Endothelial cell of umbilical vein (primary cell): Measurements from ENCODE around the gene DDX47. TPM values are rescaled to one million over a fixed set of nuclear protein-coding genes. Genes with fewer than 3 reads are reported as not detected.
A peak's percentile ranks its signal among the peaks of the same experiment; 100 is the strongest.

Experiments
- BruUV-seq: library from RNA; stranded (reverse); fragments of 400-500 nt; replicated peaks from 2 replicates; lab custom pipeline; 2021; lab: Mats Ljungman, UMichigan
- CTCF ChIA-PET: fragments of 300-600, 350-600 bp; sonication (Branson Sonifier 250); formaldehyde crosslinking; loops from one replicate; lab custom pipeline; 2021; ENCODE audit warnings: antibody characterized with exemption, inconsistent platforms; lab: Charles Lee
- POLR2A ChIA-PET: fragments of 300-600, 350-600 bp; sonication (Branson Sonifier 250); formaldehyde crosslinking; loops from one replicate; lab custom pipeline; 2021; ENCODE audit warnings: antibody characterized with exemption, inconsistent platforms; lab: Charles Lee
- DNase-seq: peaks from one replicate; pipeline ENCODE4 v3.0.0-alpha.2; 2011; ENCODE audit warnings: low read depth, low spot score
- FAIRE-seq: peaks from 2 replicates; lab custom pipeline; 2011; peaks lifted over from hg19 to GRCh38; lab: Jason Lieb, UNC
- H2AFZ ChIP-seq: 2 replicates; pipeline ENCODE4 v1.6.0; 2012; ENCODE audit warnings: low read depth, low read length, control low read depth, inconsistent platforms
- H3K27ac ChIP-seq: 2 replicates; pipeline ENCODE4 v1.5.1; 2011; ENCODE audit warnings: low read depth, mild to moderate bottlenecking, control low read depth, low read length, moderate library complexity; ENCODE audit not compliant: insufficient read depth
- H3K27me3 ChIP-seq, 2 experiments: 2 replicates each; pipeline versions ENCODE4 v1.6.0 to v1.6.1; 2011; ENCODE audit warnings: low read length in 2 of 2, mixed read lengths in 1 of 2; ENCODE audit not compliant: control insufficient read depth in 2 of 2, insufficient read depth in 2 of 2
- H3K36me3 ChIP-seq, 2 experiments: 2 replicates in 1 of 2; 3 replicates in 1 of 2; pipeline ENCODE4 v1.5.1; 2011; ENCODE audit warnings: low read length in 2 of 2, mild to moderate bottlenecking in 1 of 2, moderate library complexity in 1 of 2; ENCODE audit not compliant: control insufficient read depth in 2 of 2, insufficient read depth in 2 of 2; ENCODE audit errors: extremely low read depth in 1 of 2
- H3K4me1 ChIP-seq: 3 replicates; pipeline ENCODE4 v1.5.1; 2011; ENCODE audit warnings: mild to moderate bottlenecking, low read length; ENCODE audit not compliant: control insufficient read depth, insufficient read depth; ENCODE audit errors: extremely low read depth
- H3K4me2 ChIP-seq: 2 replicates; pipeline ENCODE4 v1.6.1; 2011; ENCODE audit warnings: low read length, control low read depth, mixed read lengths; ENCODE audit not compliant: insufficient read depth
- H3K4me3 ChIP-seq, 3 experiments: fragments of 200-600 bp in 1 of 3; sonication (generic), shearing (Covaris generic) in 1 of 3; replicated peaks in 1 of 3; 2 replicates each; pipeline ENCODE4 v1.5.1; 2011 to 2016; ENCODE audit warnings: control low read depth in 3 of 3, low read length in 3 of 3, mild to moderate bottlenecking in 2 of 3, inconsistent platforms in 1 of 3, low read depth in 1 of 3, moderate library complexity in 1 of 3; ENCODE audit not compliant: insufficient read depth in 1 of 3
- H3K79me2 ChIP-seq: 2 replicates; pipeline ENCODE4 v1.6.0; 2012; ENCODE audit warnings: low read length, inconsistent platforms; ENCODE audit not compliant: control insufficient read depth, insufficient read depth
- H3K9ac ChIP-seq: replicated peaks from 2 replicates; pipeline ENCODE3; 2011; ENCODE audit warnings: low read length, control low read depth; ENCODE audit not compliant: insufficient read depth; ENCODE audit errors: extremely low read depth
- H3K9me1 ChIP-seq: replicated peaks from 3 replicates; pipeline ENCODE4 v1.6.0; 2011; ENCODE audit warnings: mild to moderate bottlenecking, low read length; ENCODE audit not compliant: control insufficient read depth, insufficient read depth; ENCODE audit errors: extremely low read depth
- H3K9me3 ChIP-seq: replicated peaks from 2 replicates; pipeline ENCODE4 v1.5.1; 2012; ENCODE audit warnings: low read length, inconsistent platforms; ENCODE audit not compliant: control insufficient read depth, insufficient read depth
- H4K20me1 ChIP-seq: replicated peaks from 2 replicates; pipeline ENCODE3; 2011; ENCODE audit warnings: mild to moderate bottlenecking, low read length; ENCODE audit not compliant: control insufficient read depth, insufficient read depth; ENCODE audit errors: extremely low read depth
- CTCF ChIP-seq, 2 donors: IDR thresholded peaks; 1 replicate in 1 of 2; 2 replicates in 1 of 2; pipeline ENCODE4 v1.5.1; 2011; ENCODE audit warnings: low read length in 2 of 2, mild to moderate bottlenecking in 2 of 2, moderate library complexity in 2 of 2, control low read depth in 1 of 2, inconsistent platforms in 1 of 2, low read depth in 1 of 2; ENCODE audit not compliant: insufficient read depth in 1 of 2; ENCODE audit errors: extremely low read depth in 1 of 2
- EZH2 ChIP-seq: IDR thresholded peaks from 2 replicates; pipeline ENCODE4 v1.6.1; 2012; ENCODE audit warnings: borderline replicate concordance, low read depth, mild to moderate bottlenecking, moderate library complexity, low read length, inconsistent platforms; ENCODE audit not compliant: severe bottlenecking
- FOS ChIP-seq: IDR thresholded peaks from 2 replicates; pipeline ENCODE4 v1.6.1; 2011; ENCODE audit warnings: mild to moderate bottlenecking, low read length, moderate library complexity, borderline replicate concordance; ENCODE audit not compliant: insufficient read depth
- JUN ChIP-seq: IDR thresholded peaks from 2 replicates; pipeline ENCODE4 v1.6.1; 2011; ENCODE audit warnings: borderline replicate concordance, low read depth; ENCODE audit not compliant: insufficient read length, insufficient read depth
- MAX ChIP-seq: IDR thresholded peaks from 2 replicates; pipeline ENCODE4 v1.6.1; 2011; ENCODE audit not compliant: insufficient read depth, insufficient read length
- MYC ChIP-seq: IDR thresholded peaks from one replicate; pipeline ENCODE4 v1.6.1; 2011; ENCODE audit warnings: mild to moderate bottlenecking, low read depth, low read length
- POLR2AphosphoS5 ChIP-seq: IDR thresholded peaks from 2 replicates; pipeline ENCODE4 v1.6.1; 2012; ENCODE audit warnings: low read depth, mild to moderate bottlenecking, control low read depth, low read length, moderate library complexity; ENCODE audit not compliant: insufficient read depth
- dilution Hi-C: fragments of 300-500 bp; cut with MboI; formaldehyde crosslinking; loops from one replicate; pipeline ENCODE4 v1.15.0; 2019; ENCODE audit warnings: low sequenced_read_pairs; ENCODE audit not compliant: extremely low pct_ligation_motif_present
- intact Hi-C: fragments of 100-400 bp; cut with micrococcal nuclease; formaldehyde crosslinking; loops from one replicate; pipeline ENCODE4 v1.10.0; 2022
- polyA plus RNA-seq, 4 experiments: library from polyadenylated mRNA; depleted of rRNA in 3 of 4; stranded (reverse) in 3 of 4; unstranded in 1 of 4; fragments of >200 nt; gene quantifications; 2 replicates each; pipeline versions ENCODE4 v1.2.1 to v1.2.3, GENCODE V29; 2011 to 2012; ENCODE audit warnings: missing spikeins in 1 of 4
- total RNA-seq: library from RNA; stranded (reverse); gene quantifications from 2 replicates; pipeline ENCODE4 v1.2.3, GENCODE V29; 2021

DDX47 gene
- total and polyA plus RNA-seq, 2 donors (not counting 3 experiments of a cell fraction or from before 2014, with no cell fraction given), result 73.4 to 74.6 TPM

GRCh38 chr12:12788131-12788530 is 25.0 kb upstream of the DDX47 start:
- dilution Hi-C loops, result no loop called here
- POLR2A ChIA-PET, result interaction anchor here (1.2 kb wide), 1 partner anchor 65 kb away, joined by 3 read pairs; no protein-coding TSS in a partner anchor
- H3K27ac ChIP-seq, result peak overlapping the region; percentile 78

GRCh38 chr12:12788675-12789368 is 24.3 kb upstream of the DDX47 start:
- H3K79me2 ChIP-seq, result peaks cover 12% of the 10 kb centered on the region
- ChIA-PET CTCF (interaction anchor here (0.7 to 5.4 kb wide), 31 partner anchors 9 to 423 kb away, joined by 3 to 40 read pairs (median 5); partner anchors contain the start of gene GPRC5A), POLR2A (interaction anchor here (0.6 kb wide), 2 partner anchors 10 to 407 kb away, joined by 3 to 5 read pairs; partner anchors contain the start of gene EMP1)
- no peaks in the 10 kb centered on the region for H3K9me3 ChIP-seq
- H3K27me3 ChIP-seq, result no peaks in the 10 kb centered on the region
- intact Hi-C loops (loop anchor here (1.0 to 5.0 kb wide), 10 partner anchors 14 to 422 kb away; partner anchors contain the start of genes DDX47 and GPRC5A), dilution Hi-C loops (no loop called here)
- TF ChIP-seq CTCF (IDR thresholded peaks at IDR 0.05; ENCODE audit: extremely low read depth in 1 of 2, insufficient read depth in 1 of 2, low read depth in 1 of 2, low read length in 2 of 2), result peak; percentile 59 to 65
- no peak for TF ChIP-seq EZH2
- no peak for TF ChIP-seq MYC
- TF ChIP-seq JUN, result no peak
- TF ChIP-seq MAX, result no peak
- no peak for TF ChIP-seq FOS
- no peaks in the 10 kb centered on the region for H4K20me1 ChIP-seq
- peak; percentile 80 for FAIRE-seq
- no peaks in the 10 kb centered on the region for H3K9me1 ChIP-seq
- H2AFZ ChIP-seq, result no peak overlapping the region
- H3K4me1 ChIP-seq, result peaks cover 43% of the 10 kb centered on the region
- no peaks in the 10 kb centered on the region for H3K36me3 ChIP-seq
- no TSS peak for BruUV-seq
- no peak overlapping the region for H3K4me2 ChIP-seq
- H3K9ac ChIP-seq, result peak overlapping the region; percentile 23
- DNase-seq, result peak; percentile 76
- peak overlapping the region; percentile 78 for H3K27ac ChIP-seq
- H3K4me3 ChIP-seq, result no peak overlapping the region

More at GRCh38 chr12:12788131-12788530, 25.0 kb upstream of the DDX47 start:
- H3K36me3 ChIP-seq, result no peaks in the 10 kb centered on the region
- intact Hi-C loops, result loop anchor here (1.0 to 5.0 kb wide), 10 partner anchors 15 to 423 kb away; partner anchors contain the start of genes DDX47 and GPRC5A
- no peak for FAIRE-seq
- no peak overlapping the region for H3K4me3 ChIP-seq
- no peaks in the 10 kb centered on the region for H4K20me1 ChIP-seq
- TF ChIP-seq EZH2, result no peak
- TF ChIP-seq POLR2AphosphoS5, result no peak
- H3K4me1 ChIP-seq, result peaks cover 43% of the 10 kb centered on the region
- CTCF ChIA-PET, result interaction anchor here (0.8 to 5.4 kb wide), 14 partner anchors 16 to 424 kb away, joined by 3 to 40 read pairs (median 7); no protein-coding TSS in a partner anchor
- DNase-seq, result peak; percentile 37
- peaks cover 12% of the 10 kb centered on the region for H3K79me2 ChIP-seq
- no peaks in the 10 kb centered on the region for H3K9me3 ChIP-seq
- H2AFZ ChIP-seq, result no peak overlapping the region
- no TSS peak for BruUV-seq
- peak overlapping the region; percentile 83 for H3K9ac ChIP-seq
- no peaks in the 10 kb centered on the region for H3K9me1 ChIP-seq
- H3K4me2 ChIP-seq, result peak overlapping the region; percentile 57
- no peaks in the 10 kb centered on the region for H3K27me3 ChIP-seq
